Fibroblast of mammary gland (primary cell): Measurements from ENCODE around the gene PPOX.

Source experiments
- DNase-seq: peaks from one replicate; pipeline ENCODE4 v3.0.0-alpha.2; 2010; ENCODE audit warnings: low read depth
- H3K4me3 ChIP-seq: 2 replicates; pipeline ENCODE4 v1.5.1; 2011; ENCODE audit warnings: low read depth, mild to moderate bottlenecking, low read length, moderate library complexity; ENCODE audit not compliant: control insufficient read depth
- TF ChIP-seq, protein P1 (sequence below): conservative IDR thresholded peaks from 2 replicates; pipeline ENCODE4 v1.5.1; 2011; ENCODE audit warnings: low read depth, low read length, inconsistent platforms; ENCODE audit not compliant: control insufficient read depth, insufficient read depth

PPOX gene

DNA sequence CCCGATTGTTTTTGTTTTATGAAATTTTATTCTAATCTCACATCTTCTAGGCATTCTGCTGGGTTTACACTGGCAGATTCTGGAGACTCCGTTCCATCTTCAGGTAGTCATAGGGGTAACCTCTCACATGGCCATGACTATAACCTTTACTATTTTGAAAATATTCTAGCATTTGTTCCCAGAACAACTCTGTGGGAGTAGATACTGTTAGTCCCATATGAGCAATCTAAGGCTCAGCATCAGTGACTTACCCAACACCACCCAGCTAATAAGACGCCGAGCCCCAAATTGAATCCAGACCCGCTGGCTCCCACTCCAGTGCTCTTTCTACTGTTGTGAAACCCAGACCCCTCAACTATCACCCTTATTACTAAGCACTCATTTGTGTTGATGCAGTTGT is 22.8 kb downstream of the PPOX start:
- no peak overlapping the region for H3K4me3 ChIP-seq
- TF ChIP-seq, protein P1, sequence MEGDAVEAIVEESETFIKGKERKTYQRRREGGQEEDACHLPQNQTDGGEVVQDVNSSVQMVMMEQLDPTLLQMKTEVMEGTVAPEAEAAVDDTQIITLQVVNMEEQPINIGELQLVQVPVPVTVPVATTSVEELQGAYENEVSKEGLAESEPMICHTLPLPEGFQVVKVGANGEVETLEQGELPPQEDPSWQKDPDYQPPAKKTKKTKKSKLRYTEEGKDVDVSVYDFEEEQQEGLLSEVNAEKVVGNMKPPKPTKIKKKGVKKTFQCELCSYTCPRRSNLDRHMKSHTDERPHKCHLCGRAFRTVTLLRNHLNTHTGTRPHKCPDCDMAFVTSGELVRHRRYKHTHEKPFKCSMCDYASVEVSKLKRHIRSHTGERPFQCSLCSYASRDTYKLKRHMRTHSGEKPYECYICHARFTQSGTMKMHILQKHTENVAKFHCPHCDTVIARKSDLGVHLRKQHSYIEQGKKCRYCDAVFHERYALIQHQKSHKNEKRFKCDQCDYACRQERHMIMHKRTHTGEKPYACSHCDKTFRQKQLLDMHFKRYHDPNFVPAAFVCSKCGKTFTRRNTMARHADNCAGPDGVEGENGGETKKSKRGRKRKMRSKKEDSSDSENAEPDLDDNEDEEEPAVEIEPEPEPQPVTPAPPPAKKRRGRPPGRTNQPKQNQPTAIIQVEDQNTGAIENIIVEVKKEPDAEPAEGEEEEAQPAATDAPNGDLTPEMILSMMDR, result no peak
- peak; percentile 99 for DNase-seq

DNA sequence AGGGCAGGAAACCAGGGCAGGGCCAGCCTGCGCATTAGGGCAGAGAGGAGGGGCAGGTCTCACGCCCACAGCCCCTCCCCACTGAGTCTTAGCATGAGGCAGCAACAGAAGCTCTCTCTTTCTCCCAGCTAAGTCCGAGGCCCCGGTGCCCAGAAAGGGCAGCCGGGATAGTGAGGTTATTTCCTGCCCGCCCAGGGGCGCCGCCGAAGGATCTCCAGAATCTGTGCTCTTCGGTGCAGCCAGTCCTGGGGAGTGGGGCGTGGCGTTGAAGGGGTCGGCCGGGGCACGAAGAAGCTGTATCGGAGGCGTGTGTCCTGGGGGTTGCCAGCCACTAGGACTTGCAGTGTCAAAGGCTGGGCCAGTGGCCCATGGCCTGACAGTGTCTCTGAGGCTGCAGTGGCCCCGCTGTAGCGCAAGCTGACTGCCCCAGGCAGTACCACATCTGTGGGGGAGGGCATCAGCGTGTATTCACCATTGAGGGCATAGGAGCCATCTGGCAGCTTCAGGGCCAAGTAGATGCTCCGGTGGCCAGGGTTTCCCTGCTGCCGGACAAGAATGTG is 24.8 kb downstream of the PPOX start:
- TF ChIP-seq, protein P1, result no peak
- peak; percentile 33 for DNase-seq
- H3K4me3 ChIP-seq, result no peak overlapping the region

- TF ChIP-seq, protein P1, result no peak
- DNase-seq, result no peak
- no peak overlapping the region for H3K4me3 ChIP-seq
Measured at GRCh38 chr1:161191971-161192370, 25.7 kb downstream of the PPOX start.

GRCh38 chr1:161192476-161193465 is 26.5 kb downstream of the PPOX start:
- TF ChIP-seq, protein P1, result peak; percentile 91
- peak; percentile 84 for DNase-seq
- no peak overlapping the region for H3K4me3 ChIP-seq

- TF ChIP-seq, protein P1, result no peak
- peak; percentile 49 for DNase-seq
Measured at GRCh38 chr1:161193561-161194235, 27.5 kb downstream of the PPOX start.

DNA sequence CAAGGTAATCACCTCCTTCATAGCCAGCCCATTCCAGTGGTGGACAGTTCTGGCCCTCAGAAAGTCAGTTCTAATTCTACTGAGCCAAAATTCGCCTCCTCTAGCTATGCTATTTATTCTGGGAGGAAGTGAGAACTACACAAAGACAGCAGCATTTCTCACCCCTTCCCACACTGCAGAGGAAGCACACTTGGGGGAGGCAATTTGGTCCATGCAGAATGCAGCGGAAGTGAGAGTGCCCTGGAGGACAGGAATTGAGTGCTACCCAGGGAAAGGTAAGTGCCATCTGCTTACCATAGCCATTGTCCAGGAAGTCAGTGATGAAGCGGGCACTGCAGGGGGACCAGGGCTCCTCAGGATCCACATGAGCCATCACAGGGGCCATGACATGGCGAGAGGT is 28.9 kb downstream of the PPOX start:
- TF ChIP-seq, protein P1, result no peak
- peak overlapping the region; percentile 1 for H3K4me3 ChIP-seq
- DNase-seq, result no peak

More at GRCh38 chr1:161193561-161194235, 27.5 kb downstream of the PPOX start:
- no peak overlapping the region for H3K4me3 ChIP-seq
